ENCODE measurements around the gene ORM2. TPM values are rescaled to one million over a fixed set of nuclear protein-coding genes. Genes with fewer than 3 reads are reported as not detected.

The ORM2 gene
- total RNA-seq, 1 donor from 2014 or later, result not detected

GRCh38 chr9:114291064-114291474 lies 38.6 kb upstream of the ORM2 start:
- Histone ChIP-seq H4K20me1 (ENCODE audit: low read depth) (no peaks in the 10 kb centered on the region), H3K4me2 (no peak overlapping the region), H3F3A (ENCODE audit: low read depth) (no peaks in the 10 kb centered on the region), H3K4me1 (peaks cover 12% of the 10 kb centered on the region), H3K27me3 (no peaks in the 10 kb centered on the region), H3K27ac (no peak overlapping the region), H3K9ac (no peak overlapping the region), H2AFZ (replicated peaks) (no peak overlapping the region), H3K9me3 (ENCODE audit: low read depth) (peaks cover 8% of the 10 kb centered on the region), H3K36me3 (peaks cover 8% of the 10 kb centered on the region), H3K79me2 (ENCODE audit: low read depth) (no peaks in the 10 kb centered on the region), H3K4me3 (no peak overlapping the region)
- Mint-ChIP-seq H3K27ac (peak overlapping the region; percentile 52), H3K9me3 (peaks cover 18% of the 10 kb centered on the region), H3K4me3 (no peak overlapping the region), H3K27me3 (ENCODE audit: insufficient read depth, low read depth) (peaks cover 8% of the 10 kb centered on the region), H3K36me3 (peaks cover 28% of the 10 kb centered on the region), H3K4me1 (peaks cover 13% of the 10 kb centered on the region)
- peak; percentile 76 for DNase-seq (ENCODE audit: low spot score)
- TF ChIP-seq CTCF (IDR thresholded peaks at IDR 0.05) (peak; percentile 96), EZH2phosphoT487 (IDR thresholded peaks at IDR 0.05) (no peak)

DNA sequence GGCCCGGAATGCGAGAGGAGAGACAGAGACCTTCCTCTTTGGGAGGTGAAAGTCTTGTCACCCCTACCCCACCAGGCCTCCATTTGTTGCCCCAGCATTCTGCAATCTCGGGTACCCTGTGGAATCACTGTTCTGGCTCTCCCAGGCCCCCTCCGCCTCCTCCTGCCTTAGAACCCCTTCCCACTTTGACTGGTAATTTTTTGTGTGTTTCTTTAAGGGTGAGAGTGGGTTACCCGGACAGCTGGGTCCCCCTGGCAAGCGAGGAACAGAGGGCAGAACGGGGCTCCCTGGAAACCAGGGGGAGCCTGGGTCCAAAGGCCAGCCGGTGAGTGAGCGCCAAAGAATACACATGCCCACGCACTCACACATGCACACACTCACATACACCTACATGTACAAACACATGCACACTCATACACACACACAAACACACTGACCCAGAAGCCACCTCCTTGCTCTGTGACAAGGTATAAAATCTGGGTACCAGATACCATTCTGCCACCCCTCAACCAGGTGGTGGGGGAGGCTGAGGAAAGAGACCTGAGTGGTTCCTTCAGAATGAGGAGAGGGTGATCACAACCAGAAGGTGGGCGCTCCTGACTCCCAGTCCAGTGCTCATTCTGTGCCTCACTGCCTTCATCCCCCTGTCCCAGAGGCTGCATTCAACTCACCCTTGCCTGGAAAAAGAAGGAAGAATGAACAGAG lies 37.6 kb upstream of the ORM2 start:
- Histone ChIP-seq H3K9me3 (ENCODE audit: low read depth) (peaks cover 8% of the 10 kb centered on the region), H3K4me2 (no peak overlapping the region), H3K9ac (no peak overlapping the region), H3K27ac (no peak overlapping the region), H3K79me2 (ENCODE audit: low read depth) (no peaks in the 10 kb centered on the region), H3K36me3 (peaks cover 10% of the 10 kb centered on the region), H3K27me3 (no peaks in the 10 kb centered on the region), H3F3A (ENCODE audit: low read depth) (no peaks in the 10 kb centered on the region), H2AFZ (replicated peaks) (no peak overlapping the region), H3K4me1 (peaks cover 12% of the 10 kb centered on the region), H4K20me1 (ENCODE audit: low read depth) (no peaks in the 10 kb centered on the region), H3K4me3 (no peak overlapping the region)
- Mint-ChIP-seq H3K4me3 (no peak overlapping the region), H3K27me3 (ENCODE audit: insufficient read depth, low read depth) (peaks cover 6% of the 10 kb centered on the region), H3K27ac (no peak overlapping the region), H3K36me3 (peaks cover 32% of the 10 kb centered on the region), H3K9me3 (peaks cover 19% of the 10 kb centered on the region), H3K4me1 (peaks cover 11% of the 10 kb centered on the region)
- TF ChIP-seq EZH2 (IDR thresholded peaks at IDR 0.05) (no peak), CTCF (IDR thresholded peaks at IDR 0.05) (no peak), EZH2phosphoT487 (IDR thresholded peaks at IDR 0.05) (no peak)
- no peak for DNase-seq (ENCODE audit: low spot score)

- H3K27me3 ChIP-seq, result no peaks in the 10 kb centered on the region
- no peak overlapping the region for H3K27ac Mint-ChIP-seq
- H3K4me3 ChIP-seq, result no peak overlapping the region
Measured at GRCh38 chr9:114294664-114295063, 35.0 kb upstream of the ORM2 start.

More at GRCh38 chr9:114294664-114295063, 35.0 kb upstream of the ORM2 start:
- H3K4me1 ChIP-seq, result no peaks in the 10 kb centered on the region
- no peaks in the 10 kb centered on the region for H3K79me2 ChIP-seq (ENCODE audit: low read depth)
- H4K20me1 ChIP-seq (ENCODE audit: low read depth), result no peaks in the 10 kb centered on the region
- peaks cover 8% of the 10 kb centered on the region for H3K9me3 ChIP-seq (ENCODE audit: low read depth)
- no peak overlapping the region for H3K27ac ChIP-seq
- H3K9ac ChIP-seq, result no peak overlapping the region
- no peak for DNase-seq (ENCODE audit: low spot score)
- peaks cover 18% of the 10 kb centered on the region for H3K36me3 ChIP-seq
- Mint-ChIP-seq H3K4me1 (peaks cover 8% of the 10 kb centered on the region), H3K36me3 (peaks cover 41% of the 10 kb centered on the region), H3K27me3 (ENCODE audit: insufficient read depth, low read depth) (no peaks in the 10 kb centered on the region), H3K4me3 (no peak overlapping the region), H3K9me3 (peaks cover 19% of the 10 kb centered on the region)
- H3F3A ChIP-seq (ENCODE audit: low read depth), result no peaks in the 10 kb centered on the region
- H3K4me2 ChIP-seq, result no peak overlapping the region
- H2AFZ ChIP-seq (replicated peaks), result no peak overlapping the region
- TF ChIP-seq CTCF (IDR thresholded peaks at IDR 0.05) (no peak), EZH2phosphoT487 (IDR thresholded peaks at IDR 0.05) (no peak), EZH2 (IDR thresholded peaks at IDR 0.05) (no peak)

Data from neural progenitor cell (in vitro differentiated cells).